Esophagus squamous epithelium (tissue), 4 donors: ENCODE results near the gene UBE2L5.

Experiments used
- POLR2A ChIP-seq, 4 donors: fragments of 450-650 bp; IDR thresholded peaks; one replicate each; pipeline ENCODE4 v1.6.1; 2017; ENCODE audit warnings: antibody characterized with exemption in 4 of 4, mild to moderate bottlenecking in 4 of 4, moderate library complexity in 3 of 4
- TF ChIP-seq, protein P1 (sequence below), 6 experiments: fragments of 450-650 bp in 4 of 6; fragments of 200-600 bp in 2 of 6; sonication (generic) in 2 of 6; IDR thresholded peaks; one replicate each; pipeline ENCODE4 v1.5.1; 2016 to 2019; ENCODE audit warnings: antibody characterized with exemption in 6 of 6, mild to moderate bottlenecking in 4 of 6, moderate library complexity in 4 of 6

- TF ChIP-seq, protein P1, sequence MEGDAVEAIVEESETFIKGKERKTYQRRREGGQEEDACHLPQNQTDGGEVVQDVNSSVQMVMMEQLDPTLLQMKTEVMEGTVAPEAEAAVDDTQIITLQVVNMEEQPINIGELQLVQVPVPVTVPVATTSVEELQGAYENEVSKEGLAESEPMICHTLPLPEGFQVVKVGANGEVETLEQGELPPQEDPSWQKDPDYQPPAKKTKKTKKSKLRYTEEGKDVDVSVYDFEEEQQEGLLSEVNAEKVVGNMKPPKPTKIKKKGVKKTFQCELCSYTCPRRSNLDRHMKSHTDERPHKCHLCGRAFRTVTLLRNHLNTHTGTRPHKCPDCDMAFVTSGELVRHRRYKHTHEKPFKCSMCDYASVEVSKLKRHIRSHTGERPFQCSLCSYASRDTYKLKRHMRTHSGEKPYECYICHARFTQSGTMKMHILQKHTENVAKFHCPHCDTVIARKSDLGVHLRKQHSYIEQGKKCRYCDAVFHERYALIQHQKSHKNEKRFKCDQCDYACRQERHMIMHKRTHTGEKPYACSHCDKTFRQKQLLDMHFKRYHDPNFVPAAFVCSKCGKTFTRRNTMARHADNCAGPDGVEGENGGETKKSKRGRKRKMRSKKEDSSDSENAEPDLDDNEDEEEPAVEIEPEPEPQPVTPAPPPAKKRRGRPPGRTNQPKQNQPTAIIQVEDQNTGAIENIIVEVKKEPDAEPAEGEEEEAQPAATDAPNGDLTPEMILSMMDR (IDR thresholded peaks at IDR 0.05), result no peak
- no peak for TF ChIP-seq POLR2A (IDR thresholded peaks at IDR 0.05)
Measured at GRCh38 chr13:30454991-30455390, 32.7 kb downstream of the UBE2L5 start.
